ENCODE data around the gene TSPAN5. TPM values are rescaled to one million over a fixed set of nuclear protein-coding genes. Genes with fewer than 3 reads are reported as not detected.

The TSPAN5 gene
- total RNA-seq, 2 experiments from 2014 or later = 1.8 to 2.8 TPM

GRCh38 chr4:98679738-98680137 lies 21.3 kb upstream of the TSPAN5 start:
- intact Hi-C loops (cut with DNase I, micrococcal nuclease) = no loop called here
- no peak for DNase-seq
- CTCF ChIA-PET = no interaction called here

GRCh38 chr4:98677799-98678198 lies 19.4 kb upstream of the TSPAN5 start:
- no peaks in the 10 kb centered on the region for H3K9me3 ChIP-seq (ENCODE audit: control insufficient read depth in 1 of 2, insufficient read depth in 1 of 2, low read length in 2 of 2)
- no peak overlapping the region for H3K4me3 Mint-ChIP-seq
- no peak for ATAC-seq (ENCODE audit: poor library complexity)
- TF ChIP-seq CTCF (IDR thresholded peaks at IDR 0.05) = no peak
- ChIA-PET POLR2A (interaction anchor here (0.9 to 1.6 kb wide), 2 partner anchors 11 to 20 kb away, joined by 5 to 6 read pairs; partner anchors contain the start of gene TSPAN5), CTCF (interaction anchor here (0.7 kb wide), 1 partner anchor 21 kb away, joined by 3 read pairs; no protein-coding TSS in a partner anchor)
- H3K27me3 Mint-ChIP-seq = no peaks in the 10 kb centered on the region
- no peak overlapping the region for H3K27ac Mint-ChIP-seq
- H3K4me1 Mint-ChIP-seq (ENCODE audit: low read depth) = peaks cover 6% of the 10 kb centered on the region
- H3K4me3 ChIP-seq (ENCODE audit: low read length) = no peak overlapping the region
- intact Hi-C loops (cut with DNase I, micrococcal nuclease) = no loop called here
- H3K36me3 Mint-ChIP-seq (ENCODE audit: low read depth) = no peaks in the 10 kb centered on the region
- H3K9me3 Mint-ChIP-seq = no peaks in the 10 kb centered on the region
- H3K27ac ChIP-seq (ENCODE audit: low read depth in 1 of 2, low read length in 2 of 2) = no peak overlapping the region
- no peaks in the 10 kb centered on the region for H3K36me3 ChIP-seq (ENCODE audit: insufficient read depth, low read length)
- no peak for DNase-seq
- H3K27me3 ChIP-seq (ENCODE audit: control insufficient read depth in 1 of 2, insufficient read depth in 2 of 2, low read length in 2 of 2) = no peaks in the 10 kb centered on the region
- H3K4me1 ChIP-seq (ENCODE audit: insufficient read depth, low read length) = peaks cover 6% of the 10 kb centered on the region

More at GRCh38 chr4:98679738-98680137, 21.3 kb upstream of the TSPAN5 start:
- Histone ChIP-seq H3K4me3 (ENCODE audit: low read length) (no peak overlapping the region), H3K36me3 (ENCODE audit: insufficient read depth, low read length) (no peaks in the 10 kb centered on the region), H3K4me1 (ENCODE audit: insufficient read depth, low read length) (no peaks in the 10 kb centered on the region), H3K27me3 (ENCODE audit: control insufficient read depth in 1 of 2, insufficient read depth in 2 of 2, low read length in 2 of 2) (no peaks in the 10 kb centered on the region), H3K27ac (ENCODE audit: low read depth in 1 of 2, low read length in 2 of 2) (no peak overlapping the region), H3K9me3 (ENCODE audit: control insufficient read depth in 1 of 2, insufficient read depth in 1 of 2, low read length in 2 of 2) (no peaks in the 10 kb centered on the region)
- Mint-ChIP-seq H3K4me1 (ENCODE audit: low read depth) (no peaks in the 10 kb centered on the region), H3K9me3 (no peaks in the 10 kb centered on the region), H3K36me3 (ENCODE audit: low read depth) (no peaks in the 10 kb centered on the region), H3K27me3 (no peaks in the 10 kb centered on the region), H3K4me3 (no peak overlapping the region), H3K27ac (no peak overlapping the region)
- POLR2A ChIA-PET = interaction anchor here (0.8 kb wide), 1 partner anchor 15 kb away, joined by 4 read pairs; no protein-coding TSS in a partner anchor
- TF ChIP-seq CTCF (IDR thresholded peaks at IDR 0.05) = no peak
- no peak for ATAC-seq (ENCODE audit: poor library complexity)

- H3K36me3 ChIP-seq (ENCODE audit: insufficient read depth, low read length) = no peaks in the 10 kb centered on the region
- CTCF ChIA-PET = no interaction called here
- H3K4me1 ChIP-seq (ENCODE audit: insufficient read depth, low read length) = peaks cover 7% of the 10 kb centered on the region
- Mint-ChIP-seq H3K9me3 (no peaks in the 10 kb centered on the region), H3K27me3 (no peaks in the 10 kb centered on the region), H3K36me3 (ENCODE audit: low read depth) (no peaks in the 10 kb centered on the region), H3K4me1 (ENCODE audit: low read depth) (peaks cover 10% of the 10 kb centered on the region), H3K27ac (no peak overlapping the region), H3K4me3 (no peak overlapping the region)
- no peak overlapping the region for H3K4me3 ChIP-seq (ENCODE audit: low read length)
- POLR2A ChIA-PET = no interaction called here
- no peak for TF ChIP-seq CTCF (IDR thresholded peaks at IDR 0.05)
- H3K9me3 ChIP-seq (ENCODE audit: control insufficient read depth in 1 of 2, insufficient read depth in 1 of 2, low read length in 2 of 2) = no peaks in the 10 kb centered on the region
- DNase-seq (no peak), ATAC-seq (ENCODE audit: poor library complexity) (no peak)
- no peak overlapping the region for H3K27ac ChIP-seq (ENCODE audit: low read depth in 1 of 2, low read length in 2 of 2)
- intact Hi-C loops (cut with DNase I, micrococcal nuclease) = no loop called here
- no peaks in the 10 kb centered on the region for H3K27me3 ChIP-seq (ENCODE audit: control insufficient read depth in 1 of 2, insufficient read depth in 2 of 2, low read length in 2 of 2)
Observed at GRCh38 chr4:98674404-98675173, 16.2 kb upstream of the TSPAN5 start.
